Measurements from ENCODE around the gene RPRD1A.
"Not testable (repeated sequence)": the region's sequence is repeated elsewhere in the genome, so short reads cannot be mapped to it uniquely, and the experiment has no call there.

RPRD1A gene

GRCh38 chr18:36067055-36067957, at the start of gene RPRD1A:
TSS of gene RPRD1A (minus strand) at chr18:36067559. CDS start at chr18:36067404, 155 bp downstream.
- DNase-seq = peak; percentile 97

- DNase-seq = not testable (repeated sequence)
Measured at GRCh38 chr18:36116771-36117170, 49.4 kb upstream of the RPRD1A start.

- no peak for DNase-seq
Measured at GRCh38 chr18:36114738-36115137, 47.4 kb upstream of the RPRD1A start.

- no peak for DNase-seq
Measured at GRCh38 chr18:36114251-36114650, 46.9 kb upstream of the RPRD1A start.

- DNase-seq = no peak
Measured at GRCh38 chr18:36112302-36112701, 44.9 kb upstream of the RPRD1A start.

- no peak for DNase-seq
Measured at GRCh38 chr18:36109737-36110136, 42.4 kb upstream of the RPRD1A start.

GRCh38 chr18:36108601-36109000, 41.2 kb upstream of the RPRD1A start:
- no peak for DNase-seq

- DNase-seq = no peak
Measured at GRCh38 chr18:36108196-36108595, 40.8 kb upstream of the RPRD1A start.

GRCh38 chr18:36107477-36107876, 40.1 kb upstream of the RPRD1A start:
- no peak for DNase-seq

GRCh38 chr18:36104749-36105148, 37.4 kb upstream of the RPRD1A start:
- DNase-seq = no peak

- DNase-seq = no peak
Measured at GRCh38 chr18:36101943-36102342, 34.6 kb upstream of the RPRD1A start.

GRCh38 chr18:36099311-36099710, 32.0 kb upstream of the RPRD1A start:
- DNase-seq = no peak

- DNase-seq = no peak
Measured at GRCh38 chr18:36096955-36097354, 29.6 kb upstream of the RPRD1A start.

- DNase-seq = peak; percentile 60
Measured at GRCh38 chr18:36095936-36096519, 28.7 kb upstream of the RPRD1A start.

- DNase-seq = no peak
Measured at GRCh38 chr18:36094431-36094830, 27.1 kb upstream of the RPRD1A start.

GRCh38 chr18:36092116-36092515, 24.8 kb upstream of the RPRD1A start:
- not testable (repeated sequence) for DNase-seq

GRCh38 chr18:36089001-36089400, 21.6 kb upstream of the RPRD1A start:
- DNase-seq = no peak

GRCh38 chr18:36088256-36088655, 20.9 kb upstream of the RPRD1A start:
- no peak for DNase-seq

GRCh38 chr18:36086186-36086585, 18.8 kb upstream of the RPRD1A start:
- no peak for DNase-seq

- no peak for DNase-seq
Measured at GRCh38 chr18:36085195-36085594, 17.8 kb upstream of the RPRD1A start.

GRCh38 chr18:36083729-36084128, 16.4 kb upstream of the RPRD1A start:
- DNase-seq = peak; percentile 14

GRCh38 chr18:36081118-36081517, 13.8 kb upstream of the RPRD1A start:
- not testable (repeated sequence) for DNase-seq

GRCh38 chr18:36078751-36079529, 11.6 kb upstream of the RPRD1A start:
- no peak for DNase-seq
